Fibroblast of skin of right biceps (primary cell): ENCODE data around the gene MCUB.
"Not testable (repeated sequence)": the region's sequence is repeated elsewhere in the genome, so short reads cannot be mapped to it uniquely, and the experiment has no call there.

Experiments used
- DNase-seq: peaks from one replicate; pipeline ENCODE4 v3.0.0-alpha.2; 2013

MCUB gene, protein sequence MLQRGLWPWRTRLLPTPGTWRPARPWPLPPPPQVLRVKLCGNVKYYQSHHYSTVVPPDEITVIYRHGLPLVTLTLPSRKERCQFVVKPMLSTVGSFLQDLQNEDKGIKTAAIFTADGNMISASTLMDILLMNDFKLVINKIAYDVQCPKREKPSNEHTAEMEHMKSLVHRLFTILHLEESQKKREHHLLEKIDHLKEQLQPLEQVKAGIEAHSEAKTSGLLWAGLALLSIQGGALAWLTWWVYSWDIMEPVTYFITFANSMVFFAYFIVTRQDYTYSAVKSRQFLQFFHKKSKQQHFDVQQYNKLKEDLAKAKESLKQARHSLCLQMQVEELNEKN

DNA sequence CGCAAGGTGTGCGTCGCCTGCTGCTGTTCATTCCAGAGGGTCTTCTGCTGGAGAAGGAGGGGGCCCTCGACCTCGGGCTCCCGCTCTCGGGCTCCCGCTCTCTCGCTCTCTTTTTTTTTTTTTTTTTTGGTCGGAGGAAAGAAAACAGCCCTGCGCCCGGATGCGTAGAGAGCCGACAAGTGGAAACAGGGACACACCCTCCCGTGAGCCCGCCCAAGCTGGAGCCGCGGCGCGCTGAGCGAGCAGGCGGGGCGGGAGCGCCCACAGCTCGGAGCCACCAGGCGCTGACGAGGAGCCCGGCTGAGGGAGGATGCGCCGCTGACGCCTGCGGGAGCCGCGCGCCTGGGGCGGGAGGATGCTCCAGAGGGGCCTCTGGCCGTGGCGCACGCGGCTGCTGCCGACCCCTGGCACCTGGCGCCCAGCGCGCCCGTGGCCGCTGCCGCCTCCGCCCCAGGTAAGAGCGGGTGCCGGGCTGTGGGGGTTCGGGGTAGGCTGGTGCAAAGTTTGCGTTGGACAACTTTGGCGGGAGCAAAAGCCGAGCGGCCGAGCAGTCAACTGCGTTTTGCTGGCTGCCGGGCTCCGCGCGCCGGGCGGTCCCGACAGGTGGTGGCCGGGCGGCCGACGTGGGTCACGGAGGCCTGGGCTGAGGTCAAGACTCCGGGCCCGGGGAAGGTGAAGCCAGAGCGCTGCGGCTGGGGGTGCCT lies at the start of gene MCUB:
Gene MCUB (plus strand): TSS at position 264 of the 704 bp plus-strand sequence. CDS start 92 bp downstream, at position 356.
- peak; percentile 90 for DNase-seq

- no peak for DNase-seq
Observed at GRCh38 chr4:109510687-109511086, 49.4 kb upstream of the MCUB start.

DNA sequence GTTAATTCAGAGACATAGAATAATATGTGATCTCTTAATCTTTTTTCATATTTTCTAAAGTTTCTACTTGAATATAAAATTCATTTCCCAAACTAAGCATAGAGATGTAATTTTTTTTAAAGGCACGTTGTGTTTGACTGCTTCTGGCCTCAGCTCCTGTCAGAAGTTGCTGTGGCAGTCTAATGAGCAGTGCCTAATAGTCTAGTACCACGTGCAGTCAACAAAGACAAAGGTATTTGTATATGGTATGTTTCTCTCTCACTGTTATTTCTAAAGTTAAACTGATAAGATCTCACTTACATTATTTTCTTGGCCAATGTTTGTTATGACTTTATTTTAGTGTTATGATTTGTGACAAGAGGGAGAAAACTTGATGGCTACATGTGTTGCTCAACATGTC lies 48.6 kb upstream of the MCUB start:
- no peak for DNase-seq

- DNase-seq, result not testable (repeated sequence)
Observed at GRCh38 chr4:109513368-109513767, 46.7 kb upstream of the MCUB start.

- DNase-seq, result no peak
Observed at GRCh38 chr4:109532182-109532581, 27.9 kb upstream of the MCUB start.

- no peak for DNase-seq
Observed at GRCh38 chr4:109545401-109545800, 14.6 kb upstream of the MCUB start.

DNA sequence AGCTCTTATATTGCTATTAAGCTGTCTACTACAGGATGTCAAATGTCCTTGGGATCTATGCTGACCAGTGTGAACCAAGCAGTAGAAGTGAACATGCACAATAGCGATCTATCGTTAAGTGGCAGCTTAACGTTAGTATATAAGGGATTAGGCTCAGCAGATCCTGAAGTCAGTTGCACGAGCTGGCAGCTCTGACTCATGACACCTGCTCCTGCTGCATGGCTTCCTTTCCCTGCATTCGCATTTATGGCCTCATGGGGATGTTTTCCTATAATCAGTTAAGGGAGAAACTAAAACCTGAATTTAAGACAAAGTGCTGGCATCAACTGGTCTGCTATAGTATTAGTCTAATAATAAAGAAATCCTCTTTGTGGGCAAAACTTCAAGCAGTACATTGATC lies 12.7 kb upstream of the MCUB start:
- no peak for DNase-seq

- DNase-seq, result peak; percentile 89
Observed at GRCh38 chr4:109548655-109549054, 11.4 kb upstream of the MCUB start.

DNA sequence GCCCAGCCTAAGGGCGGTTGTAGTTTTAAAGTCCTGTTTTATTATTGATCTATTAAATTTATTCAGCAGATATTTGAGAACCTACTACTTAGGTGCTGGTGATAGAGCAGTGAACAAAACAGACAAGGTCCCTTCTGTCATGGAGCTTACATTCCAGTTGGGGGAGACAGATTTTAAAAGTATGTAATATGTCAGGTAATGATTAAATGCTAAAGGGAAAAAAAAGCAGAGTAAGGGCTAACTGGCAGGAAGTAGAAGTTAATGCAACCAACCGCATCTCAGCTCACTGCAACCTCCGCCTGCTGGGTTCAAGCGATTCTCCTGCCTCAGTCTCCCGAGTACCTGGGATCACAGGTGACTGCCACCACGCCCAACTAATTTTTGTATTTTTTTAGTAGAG lies 7.8 kb upstream of the MCUB start:
- no peak for DNase-seq

DNA sequence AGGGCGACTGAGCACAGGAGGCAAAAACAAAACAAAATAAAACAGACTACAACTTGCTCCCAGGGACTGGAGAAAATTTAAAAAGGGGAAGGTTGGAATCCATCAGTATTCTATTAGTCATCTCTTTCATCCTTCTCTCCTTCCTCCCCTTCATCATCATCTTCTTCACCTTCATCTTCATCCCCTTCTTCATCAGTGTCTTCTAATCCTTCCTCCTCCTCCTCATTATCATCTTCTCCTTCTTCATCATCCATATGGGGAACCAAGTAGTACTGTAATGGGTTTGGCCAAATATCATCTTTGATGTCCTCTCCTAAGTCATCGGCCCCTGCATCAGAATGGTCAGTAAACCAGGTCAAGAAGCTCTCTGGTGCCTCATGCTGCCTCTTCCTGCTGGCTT lies 6.9 kb upstream of the MCUB start:
- no peak for DNase-seq

GRCh38 chr4:109554971-109555370 lies 5.1 kb upstream of the MCUB start:
- no peak for DNase-seq

- DNase-seq, result no peak
Observed at GRCh38 chr4:109557433-109557832, 2.6 kb upstream of the MCUB start.

DNA sequence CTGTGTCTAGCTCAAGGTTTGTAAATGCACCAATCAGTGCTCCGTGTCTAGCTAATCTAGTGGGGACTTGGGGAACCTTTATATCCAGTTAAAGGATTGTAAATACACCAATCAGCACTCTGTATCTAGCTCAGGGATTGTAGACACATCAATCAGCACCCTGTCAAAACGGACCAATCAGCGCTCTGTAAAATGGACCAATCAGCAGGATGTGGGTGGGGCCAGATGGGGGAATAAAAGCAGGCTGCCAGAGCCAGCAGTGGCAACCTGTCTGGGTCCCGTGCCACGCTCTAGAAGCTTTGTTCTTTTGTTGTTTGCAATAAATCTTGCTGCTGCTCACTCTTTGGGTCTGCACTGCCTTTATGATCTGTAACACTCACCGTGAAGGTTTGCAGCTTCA lies 2.0 kb upstream of the MCUB start:
- not testable (repeated sequence) for DNase-seq

DNA sequence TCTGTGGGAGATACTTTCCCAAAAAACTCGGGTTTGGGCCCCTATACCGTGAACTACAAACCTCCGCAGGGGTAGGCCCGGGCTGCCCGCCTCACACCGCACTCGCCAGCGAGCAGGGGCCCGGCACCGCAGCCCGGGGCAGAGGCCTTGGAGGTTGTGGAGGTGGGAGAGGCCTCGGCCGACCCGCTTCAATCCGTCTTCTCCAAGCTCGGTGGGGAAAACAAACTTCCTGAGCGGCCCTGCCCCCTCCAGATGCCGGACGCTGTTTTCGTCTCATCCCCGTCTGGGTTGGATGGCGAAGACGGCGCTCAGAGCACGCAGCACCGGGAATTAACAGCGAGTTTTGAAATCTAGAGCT lies 442 bp upstream of the MCUB start:
- DNase-seq, result no peak

DNA sequence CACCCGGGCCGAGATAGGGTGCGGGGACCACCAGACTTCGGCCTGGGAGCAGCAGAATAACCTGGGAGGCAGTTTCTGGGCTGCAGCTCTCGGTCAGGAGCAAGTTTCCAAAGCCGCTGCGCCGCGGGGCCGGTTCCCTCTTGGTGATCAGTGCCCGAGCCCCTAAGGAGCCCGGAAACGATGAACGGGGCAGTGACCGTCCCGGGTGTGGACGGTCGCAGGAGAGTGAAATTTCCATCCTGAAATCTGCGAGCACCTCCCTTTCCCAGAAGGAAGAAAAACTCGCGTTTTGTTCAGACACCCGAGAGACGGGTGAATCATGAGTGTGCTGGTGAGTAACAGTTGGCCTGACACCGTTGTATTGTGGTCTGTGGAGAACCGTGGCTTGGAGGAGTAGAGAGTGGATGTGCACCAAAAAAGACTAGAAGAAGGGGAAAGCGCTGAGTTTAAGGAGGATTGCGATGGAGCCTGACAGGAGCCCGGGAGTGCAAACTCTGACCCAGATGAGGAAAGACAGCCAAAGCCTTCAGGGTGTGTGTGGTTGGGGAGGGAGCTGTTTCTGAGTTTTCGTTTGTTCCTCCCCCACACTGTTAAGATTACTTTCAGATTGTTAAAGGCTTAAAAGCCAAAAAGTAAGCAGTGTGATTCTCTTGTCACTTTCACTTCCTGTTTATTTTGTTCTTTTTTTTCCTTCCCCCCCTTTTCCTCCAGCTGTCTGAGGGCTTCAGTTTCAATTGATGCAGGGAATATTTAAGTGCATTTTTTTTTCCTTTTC lies 828 bp downstream of the MCUB start:
- peak; percentile 73 for DNase-seq

GRCh38 chr4:109562457-109563239 lies 2.6 kb downstream of the MCUB start:
- DNase-seq, result no peak

GRCh38 chr4:109571494-109571893 lies 11.4 kb downstream of the MCUB start:
- DNase-seq, result no peak

DNA sequence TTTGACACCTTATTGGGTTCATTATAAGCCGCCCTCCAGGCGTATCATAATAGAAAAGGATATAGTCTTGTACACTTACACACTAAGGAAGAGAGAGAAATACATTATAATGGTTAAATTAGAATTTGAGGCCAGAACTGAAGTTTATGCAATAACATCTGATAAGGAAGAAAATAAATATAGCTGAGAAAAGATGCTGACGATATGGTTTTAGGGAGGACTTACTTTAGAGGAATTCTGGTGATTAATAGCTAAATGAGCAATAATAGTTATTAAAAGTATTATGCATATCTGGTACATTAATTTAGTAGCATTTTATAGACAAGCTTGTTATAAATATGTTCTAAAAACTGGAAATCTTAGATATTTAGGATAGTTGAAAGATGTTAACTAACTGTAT lies 12.1 kb downstream of the MCUB start:
- DNase-seq, result no peak

DNA sequence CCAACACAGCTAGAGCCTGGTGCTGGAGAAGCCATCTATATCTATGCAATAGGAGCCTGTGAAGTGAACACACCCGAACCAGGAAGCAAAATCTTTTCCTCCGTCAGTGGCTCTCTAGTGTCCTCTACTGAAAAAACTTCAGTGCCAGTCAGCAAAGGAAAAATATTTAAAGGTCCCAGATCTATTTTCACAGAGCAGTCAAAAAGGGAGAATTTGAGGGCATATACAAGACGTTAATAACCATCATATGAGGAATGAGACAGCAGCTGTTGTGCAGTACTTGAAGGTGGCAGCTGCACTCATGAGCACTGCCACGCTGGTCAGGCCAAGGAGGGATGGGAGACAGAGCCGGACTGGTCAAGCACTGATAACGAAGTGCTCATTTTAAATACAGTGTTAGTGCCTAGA lies 14.4 kb downstream of the MCUB start:
- DNase-seq, result no peak

DNA sequence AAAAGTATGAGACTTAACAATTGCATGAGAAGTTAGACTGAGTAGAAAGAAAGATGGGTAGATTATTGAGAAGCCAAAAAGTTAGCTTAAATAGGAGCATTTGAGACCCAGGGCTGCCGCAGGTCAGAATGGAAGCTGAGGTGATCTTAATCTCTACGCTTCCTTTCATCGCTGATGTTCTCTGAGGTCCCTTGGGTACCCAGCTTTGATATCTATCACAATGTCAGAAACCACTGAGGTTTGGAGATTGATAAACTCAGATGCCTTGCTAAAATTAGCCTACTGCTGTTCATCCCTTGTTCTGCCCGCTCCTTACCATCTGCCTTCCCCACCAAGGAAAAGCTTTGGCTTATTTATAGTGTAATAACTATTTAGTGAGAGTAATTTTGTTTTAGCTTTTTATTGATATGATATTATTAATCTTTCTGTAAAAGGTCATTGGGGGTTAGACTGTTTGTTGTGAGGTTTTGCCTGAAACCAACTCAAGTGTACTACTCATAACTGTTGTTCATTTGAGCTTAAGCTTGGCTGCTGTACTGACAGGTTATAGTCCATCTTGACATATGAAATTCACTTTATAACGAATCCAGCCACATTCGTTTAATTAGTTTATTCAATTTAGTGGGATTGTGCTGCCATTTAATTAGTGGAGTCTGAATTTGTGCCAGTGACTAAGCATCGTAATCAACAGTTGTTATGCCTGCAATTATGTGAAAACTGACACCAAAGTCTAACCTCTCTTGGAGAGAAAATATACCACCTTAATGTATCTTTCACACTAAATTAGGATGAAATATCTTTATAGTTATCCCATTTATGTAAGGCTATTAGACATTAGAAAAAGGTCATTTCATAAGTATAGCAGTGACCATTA lies 15.1 kb downstream of the MCUB start:
- DNase-seq, result no peak

DNA sequence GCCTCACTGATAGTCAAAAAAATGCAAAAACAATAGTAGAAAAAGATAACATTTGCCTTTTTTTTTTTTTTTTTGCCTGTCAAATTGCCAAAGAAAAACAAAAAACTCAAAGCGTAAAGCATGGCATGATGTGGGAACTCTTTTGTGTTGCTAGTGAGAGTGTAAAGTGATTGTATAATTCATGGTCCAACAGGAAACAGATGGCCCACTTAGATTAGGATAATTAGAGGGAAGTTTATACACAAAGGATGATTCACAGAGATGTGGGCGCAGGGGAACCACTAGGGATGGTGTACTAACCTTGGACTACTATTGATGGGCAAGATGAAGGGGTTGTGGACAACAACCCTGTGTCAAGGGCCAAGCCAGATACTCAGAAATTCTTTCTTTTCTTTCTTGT lies 16.4 kb downstream of the MCUB start:
- no peak for DNase-seq

DNA sequence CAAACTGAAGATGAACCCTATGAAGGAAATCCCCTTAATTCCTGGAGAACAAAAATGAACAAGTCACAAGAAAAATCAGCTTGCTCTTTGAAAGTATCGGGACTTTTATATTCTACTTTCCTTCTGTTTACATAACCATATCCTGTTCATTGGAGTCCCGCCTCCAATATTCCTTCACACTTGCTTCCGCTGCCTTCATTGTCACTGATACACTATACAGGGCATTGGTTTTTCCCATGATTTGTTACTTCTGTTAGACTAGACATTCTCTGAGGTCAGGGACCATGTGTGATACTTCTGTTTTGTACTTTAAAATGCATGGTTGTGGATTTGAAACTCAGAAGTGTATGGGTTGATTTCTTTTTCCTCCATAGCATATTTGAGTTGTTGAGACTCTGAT lies 18.8 kb downstream of the MCUB start:
- DNase-seq, result no peak
